GM12878 (cell line): Measurements from ENCODE around the gene USF1. TPM values are rescaled to one million over a fixed set of nuclear protein-coding genes. Genes with fewer than 3 reads are reported as not detected.
A peak's percentile ranks its signal among the peaks of the same experiment; 100 is the strongest.

Source experiments
- ATF7 ChIP-seq: fragments of 450-650 bp; IDR thresholded peaks from 2 replicates; pipeline ENCODE4 v1.6.1; 2016; ENCODE audit warnings: low read depth, mild to moderate bottlenecking
- BCLAF1 ChIP-seq: fragments of 450-650 bp; IDR thresholded peaks from 2 replicates; pipeline ENCODE4 v1.6.1; 2017; ENCODE audit warnings: antibody characterized with exemption, mild to moderate bottlenecking, moderate library complexity
- BHLHE40 ChIP-seq, 2 experiments: fragments of 450-650 bp in 1 of 2; IDR thresholded peaks; 2 replicates each; pipeline ENCODE4 v1.6.1; 2011 to 2017; ENCODE audit warnings: low read depth in 2 of 2, borderline replicate concordance in 1 of 2, improper control_type of control experiment in 1 of 2, low read length in 1 of 2, mild to moderate bottlenecking in 1 of 2
- CBFB ChIP-seq: IDR thresholded peaks from 2 replicates; pipeline ENCODE4 v1.6.1; 2016; ENCODE audit warnings: antibody characterized with exemption, low read depth
- CREB1 ChIP-seq: IDR thresholded peaks from 2 replicates; pipeline ENCODE4 v1.6.1; 2012; ENCODE audit warnings: low read depth, mild to moderate bottlenecking, inconsistent platforms
- CUX1 ChIP-seq: IDR thresholded peaks from 2 replicates; pipeline ENCODE4 v1.6.1; 2012; ENCODE audit warnings: improper control_type of control experiment, low read depth, low read length; ENCODE audit not compliant: insufficient replicate concordance
- IKZF2 ChIP-seq, 2 experiments: fragments of 450-650 bp; IDR thresholded peaks; 2 replicates each; pipeline ENCODE4 v1.6.1; 2017; ENCODE audit warnings: mild to moderate bottlenecking in 2 of 2, moderate library complexity in 2 of 2
- KDM1A ChIP-seq: fragments of 200-600 bp; sonication (generic); IDR thresholded peaks from 2 replicates; pipeline ENCODE4 v1.6.1; 2016; ENCODE audit warnings: borderline replicate concordance
- MLLT1 ChIP-seq: fragments of 450-650 bp; IDR thresholded peaks from 2 replicates; pipeline ENCODE4 v1.6.1; 2016; ENCODE audit warnings: mild to moderate bottlenecking
- MTA2 ChIP-seq: fragments of 450-650 bp; IDR thresholded peaks from 2 replicates; pipeline ENCODE4 v1.6.1; 2016; ENCODE audit warnings: low read depth, mild to moderate bottlenecking, moderate library complexity
- MXI1 ChIP-seq: fragments of 150-350 bp; IDR thresholded peaks from 2 replicates; pipeline ENCODE4 v1.6.1; 2011; ENCODE audit warnings: low read depth, mild to moderate bottlenecking, inconsistent platforms, low read length, improper control_type of control experiment
- NBN ChIP-seq: fragments of 450-650 bp; IDR thresholded peaks from 2 replicates; pipeline ENCODE4 v1.6.1; 2016
- PBX3 ChIP-seq: IDR thresholded peaks from 2 replicates; pipeline ENCODE4 v1.6.1; 2011; ENCODE audit warnings: mild to moderate bottlenecking, low read depth, low read length, moderate library complexity; ENCODE audit not compliant: insufficient replicate concordance
- POLR2AphosphoS5 ChIP-seq: IDR thresholded peaks from 2 replicates; pipeline ENCODE4 v1.6.1; 2011; ENCODE audit warnings: mild to moderate bottlenecking, low read length, inconsistent platforms
- POU2F2 ChIP-seq: IDR thresholded peaks from 3 replicates; pipeline ENCODE4 v1.6.1; 2011; ENCODE audit warnings: low read depth, mild to moderate bottlenecking, low read length, borderline replicate concordance
- RB1 ChIP-seq: fragments of 450-650 bp; formaldehyde crosslinking; IDR thresholded peaks from 2 replicates; pipeline ENCODE4 v1.6.1; 2017; ENCODE audit warnings: mild to moderate bottlenecking, borderline replicate concordance
- SIN3A ChIP-seq: IDR thresholded peaks from 2 replicates; pipeline ENCODE4 v1.6.1; 2012; ENCODE audit warnings: low read depth, low read length, improper control_type of control experiment
- TCF12 ChIP-seq: IDR thresholded peaks from 2 replicates; pipeline ENCODE4 v1.6.1; 2011; ENCODE audit warnings: low read depth, mild to moderate bottlenecking, low read length
- ZNF24 ChIP-seq: fragments of 450-650 bp; IDR thresholded peaks from 2 replicates; pipeline ENCODE4 v1.6.1; 2017; ENCODE audit warnings: antibody characterized with exemption, mild to moderate bottlenecking
- polyA plus RNA-seq, 11 experiments: library from polyadenylated mRNA; depleted of rRNA in 4 of 11; unstranded in 6 of 11; stranded (reverse) in 5 of 11; fragments of >200 nt; fragmentation: Nextera tagmentation in 4 of 11; fragmentation: Illumina TruSeq in 1 of 11; extraction: Ambion mirVana in 4 of 11; extraction: Trizol in 1 of 11; gene quantifications; 1 replicate in 1 of 11; 2 replicates in 10 of 11; pipeline versions ENCODE4 v1.2.1 to v1.2.3, GENCODE V29; 2011 to 2016; ENCODE audit warnings: inconsistent platforms in 2 of 11, missing spikeins in 2 of 11, low read depth in 1 of 11
- total RNA-seq, 4 experiments: library from RNA; depleted of rRNA in 3 of 4; stranded (reverse); fragments of >200 nt in 3 of 4; fragmentation: Illumina TruSeq in 1 of 4; extraction: Trizol in 1 of 4; gene quantifications; 2 replicates each; pipeline versions ENCODE4 v1.2.1 to v1.2.3, GENCODE V29; 2013 to 2021

The USF1 gene
- total and polyA plus RNA-seq, 10 of the 15 experiments (the other 5 are each of a cell fraction or from before 2014, with no cell fraction given) = 9.4 to 92.1 (median 53.5) TPM

- peak; percentile 64; the same call in 1 of the 2 replicates for TF ChIP-seq SIN3A
- no peak for TF ChIP-seq MXI1
- TF ChIP-seq BCLAF1 = no peak
- 0 out of 3 replicates have a peak, but pooled peaks have one; percentile 6 for TF ChIP-seq POU2F2
- no peak for TF ChIP-seq CUX1
- TF ChIP-seq PBX3 = peak; percentile 90
- TF ChIP-seq IKZF2 (IDR thresholded peaks at IDR 0.05) = peak; percentile 62 to 83; a peak in 3 of 4 replicates
- TF ChIP-seq POLR2AphosphoS5 = peak; percentile 56
- no peak for TF ChIP-seq KDM1A
- TF ChIP-seq CBFB = no peak
- TF ChIP-seq MLLT1 = no peak
- TF ChIP-seq ZNF24 = no peak
- TF ChIP-seq MTA2 = no peak
- peak; percentile 48; the same call in 1 of the 2 replicates for TF ChIP-seq TCF12
- no peak for TF ChIP-seq ATF7
- 0 out of 2 replicates have a peak, but pooled peaks have one; percentile 13 for TF ChIP-seq RB1
- peak in 1 of 2 experiments; percentile 69; a peak in 1 of 4 replicates for TF ChIP-seq BHLHE40 (IDR thresholded peaks at IDR 0.05; ENCODE audit: borderline replicate concordance in 1 of 2, low read depth in 2 of 2, low read length in 1 of 2)
- TF ChIP-seq NBN = 0 out of 2 replicates have a peak, but pooled peaks have one; percentile 18
- TF ChIP-seq CREB1 = peak; percentile 76
These were observed 24.4 kb downstream of the USF1 start (continued) for GRCh38 chr1:161021165-161021969.
